Lower lobe of right lung (tissue), 2 donors: Measurements from ENCODE around the gene LRRC59. TPM values are rescaled to one million over a fixed set of nuclear protein-coding genes. Genes with fewer than 3 reads are reported as not detected.
"Not testable (repeated sequence)": the region's sequence is repeated elsewhere in the genome, so short reads cannot be mapped to it uniquely, and the experiment has no call there.

Source experiments
- ATAC-seq, 2 donors: fragments of 200-7000 bp; cut with Tn5 transposase; one replicate each; pipeline ENCODE4 v1.9.1; 2020 to 2022; ENCODE audit warnings: mild to moderate bottlenecking in 2 of 2, moderate library complexity in 2 of 2
- DNase-seq: peaks from one replicate; pipeline ENCODE4 v3.0.0-alpha.2; 2020
- H3K27ac ChIP-seq: fragments of 200-600 bp; one replicate; pipeline ENCODE4 v1.8.0; 2022
- H3K27me3 ChIP-seq: fragments of 200-600 bp; one replicate; pipeline ENCODE4 v1.8.0; 2022; ENCODE audit warnings: low read depth
- H3K36me3 ChIP-seq: fragments of 200-600 bp; one replicate; pipeline ENCODE4 v1.8.0; 2022; ENCODE audit warnings: mild to moderate bottlenecking
- H3K4me1 ChIP-seq: fragments of 200-600 bp; one replicate; pipeline ENCODE4 v1.8.0; 2022
- H3K4me3 ChIP-seq: fragments of 200-600 bp; one replicate; pipeline ENCODE4 v1.8.0; 2022; ENCODE audit warnings: mild to moderate bottlenecking
- H3K9me3 ChIP-seq: fragments of 200-600 bp; one replicate; pipeline ENCODE4 v1.8.0; 2022
- intact Hi-C: fragments of 100-400 bp; cut with DNase I; formaldehyde crosslinking; loops from one replicate; pipeline ENCODE4 v1.11.0; 2022
- total RNA-seq: library from RNA; stranded (reverse); fragmentation: NEBNext Ultra II Directional; extraction: Animal tissue kit (Norgen Biotek cat#: 25700); gene quantifications from one replicate; pipeline ENCODE4 v1.2.1, GENCODE V29; 2021
- TF ChIP-seq, protein P1 (sequence below): fragments of 200-600 bp; IDR thresholded peaks from one replicate; pipeline ENCODE4 v1.8.0; 2022; ENCODE audit warnings: antibody characterized with exemption, mild to moderate bottlenecking
- donor health status: DM: no; HTN: yes; CAD: no; lungs with severe emphysema.

The LRRC59 gene
- total RNA-seq, 1 donor from 2014 or later: 55.5 TPM

DNA sequence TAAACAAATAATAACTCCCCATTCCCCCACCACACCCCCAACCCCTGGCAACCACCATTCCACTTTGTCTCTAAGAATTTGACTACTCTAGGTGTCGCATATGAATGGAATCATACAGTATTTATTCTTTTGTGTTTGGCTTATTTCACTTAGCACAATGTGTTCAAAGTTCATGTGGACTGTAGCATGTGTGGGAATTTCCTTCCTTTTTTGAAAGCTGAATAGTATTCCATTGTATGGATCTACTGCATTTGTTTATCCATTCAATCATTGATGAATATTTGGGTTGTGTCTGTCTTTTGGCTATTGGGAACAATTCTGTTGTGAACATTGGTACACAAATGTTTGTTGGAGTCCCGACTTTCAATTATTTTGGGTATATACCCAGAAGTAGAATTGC, 25.4 kb upstream of the LRRC59 start:
- no peaks in the 10 kb centered on the region for H3K27me3 ChIP-seq
- no peaks in the 10 kb centered on the region for H3K9me3 ChIP-seq
- no peak for DNase-seq
- no peaks in the 10 kb centered on the region for H3K36me3 ChIP-seq
- peaks cover 52% of the 10 kb centered on the region for H3K4me1 ChIP-seq
- H3K27ac ChIP-seq: no peak overlapping the region
- intact Hi-C loops: no loop called here
- no peak overlapping the region for H3K4me3 ChIP-seq
- ATAC-seq: no peak
- TF ChIP-seq, protein P1, sequence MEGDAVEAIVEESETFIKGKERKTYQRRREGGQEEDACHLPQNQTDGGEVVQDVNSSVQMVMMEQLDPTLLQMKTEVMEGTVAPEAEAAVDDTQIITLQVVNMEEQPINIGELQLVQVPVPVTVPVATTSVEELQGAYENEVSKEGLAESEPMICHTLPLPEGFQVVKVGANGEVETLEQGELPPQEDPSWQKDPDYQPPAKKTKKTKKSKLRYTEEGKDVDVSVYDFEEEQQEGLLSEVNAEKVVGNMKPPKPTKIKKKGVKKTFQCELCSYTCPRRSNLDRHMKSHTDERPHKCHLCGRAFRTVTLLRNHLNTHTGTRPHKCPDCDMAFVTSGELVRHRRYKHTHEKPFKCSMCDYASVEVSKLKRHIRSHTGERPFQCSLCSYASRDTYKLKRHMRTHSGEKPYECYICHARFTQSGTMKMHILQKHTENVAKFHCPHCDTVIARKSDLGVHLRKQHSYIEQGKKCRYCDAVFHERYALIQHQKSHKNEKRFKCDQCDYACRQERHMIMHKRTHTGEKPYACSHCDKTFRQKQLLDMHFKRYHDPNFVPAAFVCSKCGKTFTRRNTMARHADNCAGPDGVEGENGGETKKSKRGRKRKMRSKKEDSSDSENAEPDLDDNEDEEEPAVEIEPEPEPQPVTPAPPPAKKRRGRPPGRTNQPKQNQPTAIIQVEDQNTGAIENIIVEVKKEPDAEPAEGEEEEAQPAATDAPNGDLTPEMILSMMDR: no peak

DNA sequence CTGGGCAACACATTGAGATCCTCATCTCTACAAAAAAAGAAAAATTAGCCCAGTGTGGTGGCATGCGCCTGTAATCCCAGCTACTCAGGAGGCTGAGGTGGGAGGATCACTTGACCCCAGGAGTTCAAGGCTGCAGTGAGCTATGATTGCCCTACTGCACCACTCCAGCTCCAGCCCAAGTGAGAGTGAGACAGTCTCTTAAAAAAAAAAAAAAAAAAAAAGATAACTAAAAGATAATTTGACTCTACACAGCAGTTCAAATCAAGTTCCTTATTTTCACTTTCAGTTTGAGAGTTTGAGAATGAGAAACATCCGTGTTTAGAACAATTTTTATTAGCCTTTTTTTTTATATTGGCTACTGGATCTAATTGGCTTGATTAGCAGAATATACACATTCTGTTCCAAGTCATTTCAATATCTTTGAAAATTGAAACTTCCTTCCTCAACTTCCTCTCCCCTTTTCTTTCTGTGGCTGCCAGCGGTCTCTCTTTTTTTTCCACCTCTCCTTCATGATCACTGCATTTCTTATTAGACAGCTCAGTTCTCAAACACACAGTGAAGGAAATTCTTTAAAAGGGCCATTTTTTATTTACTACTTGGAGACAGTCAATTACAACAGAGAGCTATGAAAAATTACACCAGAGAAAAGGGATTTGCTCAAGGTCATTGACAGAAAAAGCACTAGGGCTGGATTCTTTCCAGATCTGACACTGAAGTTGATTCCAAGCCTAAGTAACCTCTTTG, 24.2 kb upstream of the LRRC59 start:
- peak overlapping the region; percentile 20 for H3K4me3 ChIP-seq
- DNase-seq (no peak), ATAC-seq (no peak)
- peak overlapping the region; percentile 51 for H3K27ac ChIP-seq
- intact Hi-C loops: no loop called here
- peaks cover 39% of the 10 kb centered on the region for H3K4me1 ChIP-seq
- no peaks in the 10 kb centered on the region for H3K9me3 ChIP-seq
- H3K27me3 ChIP-seq: no peaks in the 10 kb centered on the region
- TF ChIP-seq, protein P1: no peak
- H3K36me3 ChIP-seq: no peaks in the 10 kb centered on the region

DNA sequence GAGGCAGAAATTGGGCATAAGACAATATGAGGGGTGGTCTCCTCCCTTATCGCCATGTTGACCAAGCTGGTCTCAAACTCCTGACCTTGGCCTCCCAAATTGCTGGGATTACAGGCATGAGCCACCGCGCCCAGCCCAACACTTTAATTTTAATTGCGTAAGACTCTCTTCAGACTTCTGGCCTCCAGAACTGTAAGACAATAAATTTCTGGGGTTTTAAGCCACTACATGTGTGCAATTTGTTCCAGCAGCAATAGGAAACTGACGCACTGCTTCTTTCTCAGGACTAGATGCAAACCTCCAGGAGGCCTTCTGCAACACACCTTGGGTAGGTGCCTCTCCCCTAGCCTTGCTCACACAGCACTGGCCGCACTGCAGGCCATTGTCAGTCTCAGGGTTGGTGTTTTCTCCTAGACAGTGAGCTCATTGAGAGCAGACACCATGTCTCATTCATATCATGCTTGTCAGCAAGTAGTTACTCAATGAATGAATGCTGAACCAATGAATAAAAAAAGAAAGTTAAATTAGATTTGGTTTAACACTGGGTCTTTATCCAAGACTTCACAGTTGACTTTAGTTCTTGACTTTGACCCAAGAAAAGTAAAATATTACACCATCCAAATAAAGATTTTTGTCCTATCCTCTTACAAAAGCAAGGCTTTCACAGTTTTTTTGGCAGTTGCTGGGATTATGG, 23.2 kb upstream of the LRRC59 start:
- peaks cover 34% of the 10 kb centered on the region for H3K4me1 ChIP-seq
- H3K36me3 ChIP-seq: no peaks in the 10 kb centered on the region
- no peaks in the 10 kb centered on the region for H3K9me3 ChIP-seq
- no peak overlapping the region for H3K4me3 ChIP-seq
- ATAC-seq: no peak
- no peak for DNase-seq
- TF ChIP-seq, protein P1: no peak
- no peaks in the 10 kb centered on the region for H3K27me3 ChIP-seq
- H3K27ac ChIP-seq: peak overlapping the region; percentile 51
- intact Hi-C loops: no loop called here

DNA sequence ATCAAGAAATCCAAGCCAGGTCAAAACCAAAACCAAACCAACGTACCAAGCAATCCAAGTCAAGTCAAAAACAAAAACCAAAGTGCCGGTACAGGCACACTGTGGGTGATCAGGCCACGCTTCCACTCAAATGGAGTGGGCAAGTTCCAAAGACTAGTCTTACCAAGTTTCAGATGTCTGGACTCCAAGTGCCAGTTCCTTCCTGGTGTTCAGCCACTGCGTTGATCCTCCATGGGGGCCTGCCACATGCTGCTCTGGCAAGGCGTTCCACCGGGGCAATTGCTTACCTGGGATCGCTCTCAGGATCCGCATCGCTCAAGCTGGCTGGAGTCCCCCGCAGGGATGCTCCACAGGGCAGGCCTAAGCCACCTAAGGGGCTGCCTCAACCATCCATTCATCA, 22.3 kb upstream of the LRRC59 start:
- H3K27ac ChIP-seq, H3K9me3 ChIP-seq, H3K27me3 ChIP-seq, ATAC-seq, H3K4me3 ChIP-seq, intact Hi-C loops, H3K36me3 ChIP-seq, DNase-seq: not testable (repeated sequence)
- H3K4me1 ChIP-seq: peaks cover 24% of the 10 kb centered on the region

DNA sequence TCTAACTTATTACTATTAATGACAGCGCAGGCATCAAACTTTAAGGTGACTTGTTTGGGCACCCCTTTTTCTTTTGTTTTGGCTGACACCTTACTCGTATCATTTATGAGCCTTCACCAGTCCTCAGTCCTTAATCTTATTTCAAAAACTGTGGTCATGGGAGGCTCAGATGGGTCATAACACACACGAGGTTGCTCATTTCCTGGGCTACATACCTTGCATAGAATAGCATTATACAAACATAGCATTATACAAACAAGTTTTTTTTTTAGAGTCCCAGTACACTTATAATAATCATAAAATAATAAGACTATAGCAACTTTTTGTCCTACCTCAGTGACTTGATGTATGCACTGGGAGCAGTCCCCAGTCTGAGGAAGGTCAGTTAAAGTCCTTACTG, 17.5 kb upstream of the LRRC59 start:
- H3K4me1 ChIP-seq: no peaks in the 10 kb centered on the region

More for the DNA sequence above, 17.5 kb upstream of the LRRC59 start:
- no peak for DNase-seq
- H3K4me3 ChIP-seq: no peak overlapping the region
- no peak for ATAC-seq
- no peaks in the 10 kb centered on the region for H3K27me3 ChIP-seq
- intact Hi-C loops: no loop called here
- TF ChIP-seq, protein P1: no peak
- no peaks in the 10 kb centered on the region for H3K9me3 ChIP-seq
- H3K27ac ChIP-seq: no peak overlapping the region
- no peaks in the 10 kb centered on the region for H3K36me3 ChIP-seq
